ENCODE results near the gene NPIPB5.
"Not testable (repeated sequence)": the region's sequence is repeated elsewhere in the genome, so short reads cannot be mapped to it uniquely, and the experiment has no call there.

Gene NPIPB5

GRCh38 chr16:22510591-22510990 is at the start of gene NPIPB5:
Gene NPIPB5, plus strand, starts transcription at chr16:22510891. Its CDS starts 2,911 bp downstream, at chr16:22513802.
- not testable (repeated sequence) for DNase-seq (ENCODE audit: low read depth)

- not testable (repeated sequence) for DNase-seq (ENCODE audit: low read depth)
Measured at GRCh38 chr16:22468846-22469245, 41.8 kb upstream of the NPIPB5 start.

- DNase-seq (ENCODE audit: low read depth): not testable (repeated sequence)
Measured at GRCh38 chr16:22537996-22538395, 27.3 kb downstream of the NPIPB5 start.

GRCh38 chr16:22544809-22545208 is 34.1 kb downstream of the NPIPB5 start:
- DNase-seq (ENCODE audit: low read depth): not testable (repeated sequence)

GRCh38 chr16:22546630-22547029 is 35.9 kb downstream of the NPIPB5 start:
- DNase-seq (ENCODE audit: low read depth): not testable (repeated sequence)

GRCh38 chr16:22547170-22547765 is 36.6 kb downstream of the NPIPB5 start:
- DNase-seq (ENCODE audit: low read depth): not testable (repeated sequence)

GRCh38 chr16:22549853-22550252 is 39.2 kb downstream of the NPIPB5 start:
- not testable (repeated sequence) for DNase-seq (ENCODE audit: low read depth)

GRCh38 chr16:22551143-22551542 is 40.5 kb downstream of the NPIPB5 start:
- DNase-seq (ENCODE audit: low read depth): not testable (repeated sequence)

- not testable (repeated sequence) for DNase-seq (ENCODE audit: low read depth)
Measured at GRCh38 chr16:22551651-22552050, 41.0 kb downstream of the NPIPB5 start.

GRCh38 chr16:22556759-22557158 is 46.1 kb downstream of the NPIPB5 start:
- DNase-seq (ENCODE audit: low read depth): not testable (repeated sequence)
